ENCODE measurements around the gene ADAM30. TPM values are rescaled to one million over a fixed set of nuclear protein-coding genes. Genes with fewer than 3 reads are reported as not detected.

Gene ADAM30
- total RNA-seq, 2 donors from 2014 or later, result 2.0 TPM; not detected in 1

GRCh38 chr1:119893827-119894700 is 2.3 kb downstream of the ADAM30 start:
- Histone ChIP-seq H3K4me3 (no peak overlapping the region), H3K36me3 (no peaks in the 10 kb centered on the region), H3K9me3 (no peaks in the 10 kb centered on the region), H3K4me1 (replicated peaks) (no peaks in the 10 kb centered on the region), H3K27ac (no peak overlapping the region), H3K27me3 (replicated peaks; ENCODE audit: insufficient read depth) (no peaks in the 10 kb centered on the region)
- DNase-seq (ENCODE audit: low spot score), result no peak
- WGBS, result 67% methylated on average over 10 of the region's 10 CpGs
- intact Hi-C loops (cut with DNase I), result no loop called here
- no peak for TF ChIP-seq POLR2A (IDR thresholded peaks at IDR 0.05)
- TF ChIP-seq, protein P1, sequence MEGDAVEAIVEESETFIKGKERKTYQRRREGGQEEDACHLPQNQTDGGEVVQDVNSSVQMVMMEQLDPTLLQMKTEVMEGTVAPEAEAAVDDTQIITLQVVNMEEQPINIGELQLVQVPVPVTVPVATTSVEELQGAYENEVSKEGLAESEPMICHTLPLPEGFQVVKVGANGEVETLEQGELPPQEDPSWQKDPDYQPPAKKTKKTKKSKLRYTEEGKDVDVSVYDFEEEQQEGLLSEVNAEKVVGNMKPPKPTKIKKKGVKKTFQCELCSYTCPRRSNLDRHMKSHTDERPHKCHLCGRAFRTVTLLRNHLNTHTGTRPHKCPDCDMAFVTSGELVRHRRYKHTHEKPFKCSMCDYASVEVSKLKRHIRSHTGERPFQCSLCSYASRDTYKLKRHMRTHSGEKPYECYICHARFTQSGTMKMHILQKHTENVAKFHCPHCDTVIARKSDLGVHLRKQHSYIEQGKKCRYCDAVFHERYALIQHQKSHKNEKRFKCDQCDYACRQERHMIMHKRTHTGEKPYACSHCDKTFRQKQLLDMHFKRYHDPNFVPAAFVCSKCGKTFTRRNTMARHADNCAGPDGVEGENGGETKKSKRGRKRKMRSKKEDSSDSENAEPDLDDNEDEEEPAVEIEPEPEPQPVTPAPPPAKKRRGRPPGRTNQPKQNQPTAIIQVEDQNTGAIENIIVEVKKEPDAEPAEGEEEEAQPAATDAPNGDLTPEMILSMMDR (IDR thresholded peaks at IDR 0.05), result no peak

DNA sequence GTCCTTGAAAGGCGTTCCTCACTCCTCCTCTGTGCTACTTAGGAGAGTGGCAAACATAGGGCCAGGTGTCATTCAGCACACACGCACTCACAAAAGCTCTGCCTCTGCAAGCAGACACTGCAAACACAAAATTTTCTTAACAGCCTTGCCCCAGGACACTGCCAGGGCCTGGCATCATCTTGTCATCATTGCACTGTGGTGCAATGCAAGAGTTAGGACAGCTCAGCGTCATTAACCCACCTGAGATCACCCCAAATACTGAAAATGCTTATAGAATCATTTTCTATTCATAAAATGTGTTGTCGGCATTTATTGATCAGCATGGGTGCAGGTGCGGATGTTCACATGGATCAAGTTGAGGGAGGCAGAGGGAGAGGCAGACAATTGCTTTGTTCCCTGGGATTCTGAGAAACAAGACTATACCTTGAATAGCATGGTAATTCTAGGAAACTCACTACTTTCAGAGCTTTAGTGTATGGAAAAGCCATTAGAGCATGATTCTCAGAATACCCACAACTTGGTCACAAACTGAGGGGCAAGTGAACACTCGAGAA is 3.0 kb downstream of the ADAM30 start:
- no peaks in the 10 kb centered on the region for H3K36me3 ChIP-seq
- 66% methylated on average over 6 of the region's 6 CpGs for WGBS
- no peaks in the 10 kb centered on the region for H3K9me3 ChIP-seq
- no peaks in the 10 kb centered on the region for H3K4me1 ChIP-seq (replicated peaks)
- intact Hi-C loops (cut with DNase I), result no loop called here
- no peak overlapping the region for H3K4me3 ChIP-seq
- TF ChIP-seq, protein P1 (IDR thresholded peaks at IDR 0.05), result no peak
- TF ChIP-seq POLR2AphosphoS5 (IDR thresholded peaks at IDR 0.05) (no peak), POLR2A (IDR thresholded peaks at IDR 0.05) (no peak)
- no peak overlapping the region for H3K27ac ChIP-seq
- no peak for DNase-seq (ENCODE audit: low spot score)
- H3K27me3 ChIP-seq (replicated peaks; ENCODE audit: insufficient read depth), result no peaks in the 10 kb centered on the region

GRCh38 chr1:119891386-119891785 is 4.9 kb downstream of the ADAM30 start:
- intact Hi-C loops (cut with DNase I), result no loop called here
- Histone ChIP-seq H3K27ac (no peak overlapping the region), H3K4me1 (replicated peaks) (no peaks in the 10 kb centered on the region), H3K9me3 (no peaks in the 10 kb centered on the region), H3K36me3 (no peaks in the 10 kb centered on the region), H3K4me3 (no peak overlapping the region), H3K27me3 (replicated peaks; ENCODE audit: insufficient read depth) (no peaks in the 10 kb centered on the region)
- no peak for TF ChIP-seq POLR2A (IDR thresholded peaks at IDR 0.05)
- no peak for TF ChIP-seq POLR2AphosphoS5 (IDR thresholded peaks at IDR 0.05)
- TF ChIP-seq, protein P1 (IDR thresholded peaks at IDR 0.05), result no peak
- DNase-seq (ENCODE audit: low spot score), result no peak
- WGBS, result 80% methylated on average over 1 of the region's 1 CpG

DNA sequence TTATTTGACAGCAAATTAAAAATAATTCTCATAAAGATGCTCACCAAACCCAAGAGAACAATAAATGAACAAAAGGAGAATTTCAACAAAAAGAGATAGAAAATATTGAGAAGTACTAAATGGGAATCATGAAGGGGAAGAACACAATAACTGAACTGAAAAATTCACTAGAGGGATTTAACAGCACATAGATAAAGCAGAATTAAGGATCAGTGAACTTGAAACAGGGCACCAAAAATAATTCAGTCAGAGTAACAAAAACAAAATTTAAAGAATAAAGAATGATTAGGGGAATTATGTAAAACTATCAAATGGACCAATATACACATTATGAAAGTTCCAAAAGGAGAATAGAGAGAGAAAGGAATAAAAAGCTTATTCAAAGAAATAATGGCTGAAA is 7.8 kb downstream of the ADAM30 start:
- intact Hi-C loops (cut with DNase I), result no loop called here
- Histone ChIP-seq H3K27ac (no peak overlapping the region), H3K4me3 (no peak overlapping the region), H3K9me3 (no peaks in the 10 kb centered on the region), H3K27me3 (replicated peaks; ENCODE audit: insufficient read depth) (no peaks in the 10 kb centered on the region), H3K4me1 (replicated peaks) (no peaks in the 10 kb centered on the region), H3K36me3 (no peaks in the 10 kb centered on the region)
- TF ChIP-seq, protein P1 (IDR thresholded peaks at IDR 0.05), result no peak
- TF ChIP-seq POLR2AphosphoS5 (IDR thresholded peaks at IDR 0.05) (no peak), POLR2A (IDR thresholded peaks at IDR 0.05) (no peak)
- no peak for DNase-seq (ENCODE audit: low spot score)

DNA sequence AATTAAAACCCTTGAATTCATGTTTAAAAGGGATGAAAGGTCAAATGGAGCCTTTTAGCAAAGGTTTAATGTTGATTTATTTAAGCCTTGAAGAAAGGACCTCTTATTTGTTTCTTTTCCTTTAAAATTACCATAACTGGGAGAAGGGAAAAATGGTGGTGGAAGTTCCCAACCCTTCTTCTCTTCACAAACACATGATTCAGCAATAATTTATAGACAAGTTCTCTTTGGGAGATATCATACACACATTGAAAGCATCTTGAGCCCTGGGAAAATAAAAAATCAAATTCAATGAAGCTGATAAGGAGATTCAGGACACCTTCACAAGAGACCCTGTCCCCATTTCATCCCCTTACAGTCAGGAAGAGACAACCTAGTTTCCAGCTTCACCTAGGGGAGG is 8.9 kb downstream of the ADAM30 start:
- TF ChIP-seq, protein P1 (IDR thresholded peaks at IDR 0.05), result no peak
- TF ChIP-seq POLR2AphosphoS5 (IDR thresholded peaks at IDR 0.05) (no peak), POLR2A (IDR thresholded peaks at IDR 0.05) (no peak)
- no peaks in the 10 kb centered on the region for H3K9me3 ChIP-seq
- no peak overlapping the region for H3K4me3 ChIP-seq
- intact Hi-C loops (cut with DNase I), result no loop called here
- H3K27ac ChIP-seq, result no peak overlapping the region
- H3K36me3 ChIP-seq, result no peaks in the 10 kb centered on the region
- no peaks in the 10 kb centered on the region for H3K4me1 ChIP-seq (replicated peaks)
- DNase-seq (ENCODE audit: low spot score), result no peak
- H3K27me3 ChIP-seq (replicated peaks; ENCODE audit: insufficient read depth), result no peaks in the 10 kb centered on the region
